ENCODE results near the gene EPHA6.
"Not testable (repeated sequence)": the region's sequence is repeated elsewhere in the genome, so short reads cannot be mapped to it uniquely, and the experiment has no call there.

EPHA6 gene

GRCh38 chr3:97265237-97266005 lies 451.0 kb downstream of the EPHA6 start:
- DNase-seq (ENCODE audit: extremely low read depth in 1 of 2, low read depth in 1 of 2): no peak

- no peak for DNase-seq (ENCODE audit: extremely low read depth in 1 of 2, low read depth in 1 of 2)
Observed at GRCh38 chr3:97269202-97269601, 454.8 kb downstream of the EPHA6 start.

GRCh38 chr3:97276879-97277550 lies 462.6 kb downstream of the EPHA6 start:
- not testable (repeated sequence) for DNase-seq (ENCODE audit: extremely low read depth in 1 of 2, low read depth in 1 of 2)

- no peak for DNase-seq (ENCODE audit: extremely low read depth in 1 of 2, low read depth in 1 of 2)
Observed at GRCh38 chr3:97277708-97278107, 463.3 kb downstream of the EPHA6 start.

- no peak for DNase-seq (ENCODE audit: extremely low read depth in 1 of 2, low read depth in 1 of 2)
Observed at GRCh38 chr3:97278506-97278905, 464.1 kb downstream of the EPHA6 start.

GRCh38 chr3:97291901-97292300 lies 477.5 kb downstream of the EPHA6 start:
- no peak for DNase-seq (ENCODE audit: extremely low read depth in 1 of 2, low read depth in 1 of 2)

- no peak for DNase-seq (ENCODE audit: extremely low read depth in 1 of 2, low read depth in 1 of 2)
Observed at GRCh38 chr3:97293596-97294131, 479.3 kb downstream of the EPHA6 start.

- no peak for DNase-seq (ENCODE audit: extremely low read depth in 1 of 2, low read depth in 1 of 2)
Observed at GRCh38 chr3:97297032-97297431, 482.6 kb downstream of the EPHA6 start.

- DNase-seq (ENCODE audit: extremely low read depth in 1 of 2, low read depth in 1 of 2): no peak
Observed at GRCh38 chr3:97301114-97301513, 486.7 kb downstream of the EPHA6 start.

- no peak for DNase-seq (ENCODE audit: extremely low read depth in 1 of 2, low read depth in 1 of 2)
Observed at GRCh38 chr3:97306226-97306625, 491.8 kb downstream of the EPHA6 start.

- DNase-seq (ENCODE audit: extremely low read depth in 1 of 2, low read depth in 1 of 2): no peak
Observed at GRCh38 chr3:97338375-97338774, 524.0 kb downstream of the EPHA6 start.

GRCh38 chr3:97340940-97341339 lies 526.5 kb downstream of the EPHA6 start:
- no peak for DNase-seq (ENCODE audit: extremely low read depth in 1 of 2, low read depth in 1 of 2)

GRCh38 chr3:97347780-97348179 lies 533.4 kb downstream of the EPHA6 start:
- DNase-seq (ENCODE audit: extremely low read depth in 1 of 2, low read depth in 1 of 2): no peak

- DNase-seq (ENCODE audit: extremely low read depth in 1 of 2, low read depth in 1 of 2): no peak
Observed at GRCh38 chr3:97350971-97351370, 536.6 kb downstream of the EPHA6 start.

- no peak for DNase-seq (ENCODE audit: extremely low read depth in 1 of 2, low read depth in 1 of 2)
Observed at GRCh38 chr3:97353176-97353575, 538.8 kb downstream of the EPHA6 start.

- no peak for DNase-seq (ENCODE audit: extremely low read depth in 1 of 2, low read depth in 1 of 2)
Observed at GRCh38 chr3:97359977-97360376, 545.6 kb downstream of the EPHA6 start.

- no peak for DNase-seq (ENCODE audit: extremely low read depth in 1 of 2, low read depth in 1 of 2)
Observed at GRCh38 chr3:97360804-97361203, 546.4 kb downstream of the EPHA6 start.

GRCh38 chr3:97384583-97384982 lies 570.2 kb downstream of the EPHA6 start:
- no peak for DNase-seq (ENCODE audit: extremely low read depth in 1 of 2, low read depth in 1 of 2)

- DNase-seq (ENCODE audit: extremely low read depth in 1 of 2, low read depth in 1 of 2): no peak
Observed at GRCh38 chr3:97388774-97389173, 574.4 kb downstream of the EPHA6 start.

GRCh38 chr3:97389936-97390335 lies 575.5 kb downstream of the EPHA6 start:
- no peak for DNase-seq (ENCODE audit: extremely low read depth in 1 of 2, low read depth in 1 of 2)

GRCh38 chr3:97391167-97391566 lies 576.8 kb downstream of the EPHA6 start:
- no peak for DNase-seq (ENCODE audit: extremely low read depth in 1 of 2, low read depth in 1 of 2)

- no peak for DNase-seq (ENCODE audit: extremely low read depth in 1 of 2, low read depth in 1 of 2)
Observed at GRCh38 chr3:97409612-97410011, 595.2 kb downstream of the EPHA6 start.

Measured in activated CD8-positive, alpha-beta memory T cell treated with anti-CD3 and anti-CD28 coated beads for 1 hour (primary cell).